ENCODE results near the gene PCSK9. TPM values are rescaled to one million over a fixed set of nuclear protein-coding genes. Genes with fewer than 3 reads are reported as not detected.
A peak's percentile ranks its signal among the peaks of the same experiment; 100 is the strongest.

The PCSK9 gene
- total and polyA plus RNA-seq, 2 experiments from 2014 or later, result 77.6 to 327 TPM

- TF ChIP-seq EZH2 (IDR thresholded peaks at IDR 0.05; ENCODE audit: low read depth, unreplicated experiment), result no peak
- TF ChIP-seq EZH2phosphoT487 (IDR thresholded peaks at IDR 0.05; ENCODE audit: unreplicated experiment), result no peak
These were observed 9.3 kb downstream of the PCSK9 start (continued) for GRCh38 chr1:55048453-55049270.

- H3K9me2 ChIP-seq (ENCODE audit: insufficient read depth), result no peaks in the 10 kb centered on the region
- peaks cover 50% of the 10 kb centered on the region for H4K20me1 ChIP-seq (replicated peaks; ENCODE audit: insufficient read depth)
- peaks cover 59% of the 10 kb centered on the region for H3K36me3 ChIP-seq (ENCODE audit: insufficient read depth)
- peaks cover 12% of the 10 kb centered on the region for H3K27me3 Mint-ChIP-seq (ENCODE audit: insufficient read depth, low read depth, poor library complexity)
- no peak overlapping the region for H3K4me2 ChIP-seq
- no peak overlapping the region for H3K4me3 Mint-ChIP-seq
- peaks cover 61% of the 10 kb centered on the region for H3K79me2 ChIP-seq (replicated peaks; ENCODE audit: insufficient read depth)
- H3F3A ChIP-seq (replicated peaks; ENCODE audit: low read depth), result peaks cover 16% of the 10 kb centered on the region; the same call in 1 of the 2 replicates
- H3K4me3 ChIP-seq, result no peak overlapping the region
- H3K36me3 Mint-ChIP-seq (ENCODE audit: low read depth), result peaks cover 32% of the 10 kb centered on the region
- no peaks in the 10 kb centered on the region; the same call in 1 of the 2 replicates for H3K4me1 ChIP-seq (ENCODE audit: insufficient read depth)
- ATAC-seq (peak; percentile 33; the same call in 2 of the 3 replicates), DNase-seq (ENCODE audit: low spot score) (no peak)
- H3K9me3 Mint-ChIP-seq, result no peaks in the 10 kb centered on the region
- no peak overlapping the region for H3K27ac ChIP-seq (ENCODE audit: low read depth)
- H3K4me1 Mint-ChIP-seq, result peaks cover 4% of the 10 kb centered on the region; the same call in 2 of the 3 replicates
- no peak overlapping the region for H2AFZ ChIP-seq
- no peak for TF ChIP-seq POLR2AphosphoS5 (IDR thresholded peaks at IDR 0.05; ENCODE audit: low read depth)
- TF ChIP-seq CTCF (conservative IDR thresholded peaks at IDR 0.05; ENCODE audit: low read depth in 2 of 2), result peak in 1 of 2 experiments; percentile 45; a peak in 2 of 4 replicates
- H3K27ac Mint-ChIP-seq, result no peak overlapping the region
- H3K27me3 ChIP-seq (ENCODE audit: insufficient read depth), result no peaks in the 10 kb centered on the region
These were observed 10.0 kb downstream of the PCSK9 start for GRCh38 chr1:55049271-55049913.

- H3K27ac Mint-ChIP-seq, result no peak overlapping the region; the same call in 1 of the 2 replicates
- peaks cover 4% of the 10 kb centered on the region; the same call in 2 of the 3 replicates for H3K4me1 Mint-ChIP-seq
These were observed 10.5 kb downstream of the PCSK9 start for GRCh38 chr1:55049914-55050278.

More at GRCh38 chr1:55049914-55050278, 10.5 kb downstream of the PCSK9 start:
- Histone ChIP-seq H4K20me1 (replicated peaks; ENCODE audit: insufficient read depth) (peaks cover 45% of the 10 kb centered on the region), H3K27ac (ENCODE audit: low read depth) (no peak overlapping the region), H3K4me1 (ENCODE audit: insufficient read depth) (no peaks in the 10 kb centered on the region; the same call in 1 of the 2 replicates), H3K27me3 (ENCODE audit: insufficient read depth) (no peaks in the 10 kb centered on the region), H3F3A (replicated peaks; ENCODE audit: low read depth) (peaks cover 12% of the 10 kb centered on the region; the same call in 1 of the 2 replicates), H3K4me3 (no peak overlapping the region), H3K9me2 (ENCODE audit: insufficient read depth) (no peaks in the 10 kb centered on the region), H2AFZ (no peak overlapping the region), H3K4me2 (no peak overlapping the region), H3K36me3 (ENCODE audit: insufficient read depth) (peaks cover 57% of the 10 kb centered on the region), H3K79me2 (replicated peaks; ENCODE audit: insufficient read depth) (peaks cover 58% of the 10 kb centered on the region)
- peaks cover 12% of the 10 kb centered on the region for H3K27me3 Mint-ChIP-seq (ENCODE audit: insufficient read depth, low read depth, poor library complexity)
- no peak overlapping the region for H3K4me3 Mint-ChIP-seq
- no peaks in the 10 kb centered on the region for H3K9me3 Mint-ChIP-seq
- DNase-seq (ENCODE audit: low spot score), result no peak
- TF ChIP-seq EZH2 (IDR thresholded peaks at IDR 0.05; ENCODE audit: low read depth, unreplicated experiment), result no peak
- no peak for TF ChIP-seq ZNF331 (CRISPR knock-in tag; IDR thresholded peaks at IDR 0.05; ENCODE audit: low read depth)
- TF ChIP-seq CREB1 (CRISPR knock-in tag; IDR thresholded peaks at IDR 0.05; ENCODE audit: low read depth), result no peak
- TF ChIP-seq ETS1 (IDR thresholded peaks at IDR 0.05), result no peak
- TF ChIP-seq CTCF (conservative IDR thresholded peaks at IDR 0.05; ENCODE audit: low read depth in 2 of 2), result no peak
- peaks cover 27% of the 10 kb centered on the region for H3K36me3 Mint-ChIP-seq (ENCODE audit: low read depth)
- ATAC-seq, result no peak
